ENCODE results near the gene MMP15.
"Not testable (repeated sequence)": the region's sequence is repeated elsewhere in the genome, so short reads cannot be mapped to it uniquely, and the experiment has no call there.

MMP15 gene

GRCh38 chr16:58051821-58052603, 26.5 kb downstream of the MMP15 start:
- no peak overlapping the region for H3K4me3 Mint-ChIP-seq

DNA sequence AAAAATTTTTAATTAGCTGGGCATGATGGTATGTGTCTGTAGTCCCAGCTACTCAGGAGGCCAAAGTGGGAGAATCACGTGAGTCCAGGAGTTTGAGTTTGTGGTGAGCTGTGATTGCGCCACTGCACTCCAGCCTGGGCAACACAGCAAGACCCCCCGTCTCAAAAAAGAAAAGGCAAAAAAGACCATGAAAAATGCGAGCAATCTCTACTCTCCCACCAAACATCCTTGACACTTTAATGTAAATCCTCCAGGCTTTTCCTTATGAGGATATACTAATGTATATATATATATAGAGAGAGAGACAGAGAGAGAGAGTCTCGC, 28.1 kb downstream of the MMP15 start:
- Mint-ChIP-seq H3K27ac (no peak overlapping the region), H3K4me1 (no peaks in the 10 kb centered on the region), H3K36me3 (no peaks in the 10 kb centered on the region), H3K4me3 (no peak overlapping the region), H3K27me3 (peaks cover 7 to 17% of the 10 kb centered on the region in 2 donors), H3K9me3 (peaks cover 0 to 3% of the 10 kb centered on the region in 2 donors)
- DNase-seq, result no peak
- no peak for ATAC-seq (replicated peaks)

More at GRCh38 chr16:58051821-58052603, 26.5 kb downstream of the MMP15 start:
- ATAC-seq (replicated peaks), result no peak
- peaks cover 0 to 3% of the 10 kb centered on the region in 2 donors for H3K9me3 Mint-ChIP-seq
- H3K27ac Mint-ChIP-seq, result no peak overlapping the region
- no peaks in the 10 kb centered on the region for H3K4me1 Mint-ChIP-seq
- DNase-seq, result no peak
- peaks cover 7 to 12% of the 10 kb centered on the region in 2 donors for H3K27me3 Mint-ChIP-seq
- no peaks in the 10 kb centered on the region for H3K36me3 Mint-ChIP-seq

DNA sequence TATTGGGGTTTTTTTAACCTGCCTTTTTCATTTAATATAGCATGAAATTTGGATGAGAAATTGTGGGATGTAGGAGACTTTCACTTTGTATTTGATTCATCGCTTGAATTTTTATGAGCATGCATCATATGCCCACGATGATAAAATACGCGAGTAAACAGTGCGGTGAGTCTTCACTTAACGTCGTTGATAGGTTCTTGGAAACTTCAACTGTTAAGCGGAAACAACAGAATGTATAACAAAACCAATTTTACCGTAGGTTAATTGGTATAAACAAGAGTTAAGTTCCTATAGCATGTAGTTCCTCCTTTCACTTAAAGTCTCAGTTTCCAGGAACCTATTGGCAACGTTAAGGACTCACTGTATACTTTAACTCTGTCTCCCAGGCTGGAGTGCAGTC, 28.7 kb downstream of the MMP15 start:
- Mint-ChIP-seq H3K36me3 (no peaks in the 10 kb centered on the region), H3K27ac (no peak overlapping the region), H3K4me1 (no peaks in the 10 kb centered on the region), H3K27me3 (peaks cover 7 to 15% of the 10 kb centered on the region in 2 donors), H3K9me3 (peaks cover 0 to 3% of the 10 kb centered on the region in 2 donors), H3K4me3 (no peak overlapping the region)
- ATAC-seq (replicated peaks) (no peak), DNase-seq (no peak)

DNA sequence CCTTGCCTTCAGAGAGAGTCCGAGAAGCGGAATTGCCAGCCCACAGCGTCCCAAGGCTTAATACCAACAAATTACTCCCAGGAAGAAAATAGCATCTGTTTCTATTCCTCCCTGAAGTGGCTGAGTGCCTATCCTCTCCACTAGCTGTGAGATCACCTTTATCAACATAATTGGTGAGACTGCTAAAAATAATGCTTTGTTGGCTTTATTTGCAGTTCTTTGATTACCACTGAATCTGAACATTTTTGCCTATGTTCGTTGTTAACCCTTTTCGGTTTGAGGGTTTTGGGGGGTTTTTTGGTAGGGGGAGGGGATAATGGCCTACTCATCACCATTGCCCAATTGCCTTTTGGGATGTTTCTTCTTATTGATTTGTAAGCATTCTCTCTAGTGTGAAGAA, 31.0 kb downstream of the MMP15 start:
- Mint-ChIP-seq H3K9me3 (no peaks in the 10 kb centered on the region), H3K4me1 (no peaks in the 10 kb centered on the region)
- no peak for ATAC-seq (replicated peaks)

DNA sequence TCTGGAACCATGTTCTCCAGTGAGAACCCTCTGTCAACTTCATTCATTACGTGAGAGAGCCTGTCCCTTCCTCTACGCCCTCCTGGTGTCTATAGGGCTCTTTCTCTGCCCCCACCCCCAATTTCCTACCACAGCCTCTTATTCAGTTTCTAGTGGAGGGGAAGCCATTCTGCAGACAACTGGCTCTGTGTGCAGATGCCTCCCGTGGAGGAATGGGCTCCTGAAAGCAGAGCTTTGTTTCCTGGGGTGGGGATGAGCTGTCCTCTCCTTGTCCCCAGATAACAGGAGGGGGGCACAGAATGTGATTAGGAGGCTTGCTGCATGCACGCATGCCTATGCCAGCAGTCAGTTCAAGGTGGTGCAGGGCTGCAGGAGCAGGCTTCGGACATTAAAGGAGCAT, 31.6 kb downstream of the MMP15 start:
- no peak for DNase-seq
- no peaks in the 10 kb centered on the region for H3K36me3 Mint-ChIP-seq
- no peak overlapping the region for H3K4me3 Mint-ChIP-seq
- H3K9me3 Mint-ChIP-seq, result no peaks in the 10 kb centered on the region
- ATAC-seq (replicated peaks), result no peak
- H3K27ac Mint-ChIP-seq, result no peak overlapping the region
- H3K4me1 Mint-ChIP-seq, result no peaks in the 10 kb centered on the region
- peaks cover 4 to 5% of the 10 kb centered on the region in 2 donors for H3K27me3 Mint-ChIP-seq

More for the DNA sequence above, 31.0 kb downstream of the MMP15 start:
- H3K27me3 Mint-ChIP-seq, result peaks cover 4 to 5% of the 10 kb centered on the region in 2 donors
- no peak for DNase-seq
- H3K36me3 Mint-ChIP-seq, result no peaks in the 10 kb centered on the region
- no peak overlapping the region for H3K27ac Mint-ChIP-seq
- H3K4me3 Mint-ChIP-seq, result no peak overlapping the region

- H3K36me3 Mint-ChIP-seq, result no peaks in the 10 kb centered on the region
- H3K4me1 Mint-ChIP-seq, result no peaks in the 10 kb centered on the region
- H3K27me3 Mint-ChIP-seq, result peaks cover 4 to 5% of the 10 kb centered on the region in 2 donors
- DNase-seq, result no peak
- H3K27ac Mint-ChIP-seq, result no peak overlapping the region
- no peaks in the 10 kb centered on the region for H3K9me3 Mint-ChIP-seq
- H3K4me3 Mint-ChIP-seq, result no peak overlapping the region
- ATAC-seq (replicated peaks), result no peak
These were observed 32.2 kb downstream of the MMP15 start for GRCh38 chr16:58057784-58058183.

- peaks cover under 1 to 4% of the 10 kb centered on the region in 2 donors for H3K27me3 Mint-ChIP-seq
- no peak for ATAC-seq (replicated peaks)
- H3K4me1 Mint-ChIP-seq, result no peaks in the 10 kb centered on the region
- DNase-seq, result no peak
- no peak overlapping the region for H3K27ac Mint-ChIP-seq
- no peaks in the 10 kb centered on the region for H3K36me3 Mint-ChIP-seq
- H3K4me3 Mint-ChIP-seq, result no peak overlapping the region
- H3K9me3 Mint-ChIP-seq, result no peaks in the 10 kb centered on the region
These were observed 37.3 kb downstream of the MMP15 start for GRCh38 chr16:58062821-58063220.

DNA sequence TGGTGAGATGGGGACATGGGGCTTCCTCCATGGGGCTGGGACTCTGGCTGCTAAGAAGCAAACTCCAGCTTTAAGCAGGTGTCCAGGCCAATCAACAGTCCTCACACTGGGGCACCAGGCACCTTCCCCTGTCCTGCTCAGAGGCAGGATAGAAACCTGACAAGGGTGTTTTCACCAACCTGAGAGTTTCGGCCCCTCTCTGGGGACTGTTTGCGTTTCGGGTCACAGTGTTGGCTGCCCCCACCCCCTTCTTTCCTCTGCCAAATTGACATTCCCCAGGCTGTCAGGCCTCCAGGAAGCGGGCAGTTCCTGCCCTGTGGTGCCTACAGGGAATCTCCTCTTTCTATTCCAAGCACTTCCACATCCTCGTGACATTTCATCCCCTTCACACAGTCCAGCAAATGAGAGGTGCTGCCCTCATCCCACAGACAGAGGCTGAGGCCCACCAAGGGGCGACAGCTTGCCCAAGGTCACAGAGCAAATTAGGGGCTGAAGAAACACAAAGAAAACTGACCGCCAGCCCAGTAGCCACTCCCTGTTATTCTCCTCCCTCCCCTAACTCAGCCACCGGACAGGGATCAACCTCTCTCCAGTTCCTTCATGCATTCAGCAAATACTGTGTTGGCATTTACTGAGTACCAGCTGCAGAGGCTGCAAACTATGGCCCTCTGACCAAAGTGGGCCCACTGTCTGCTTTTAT, 38.0 kb downstream of the MMP15 start:
- H3K36me3 Mint-ChIP-seq, result peaks cover 0 to under 1% of the 10 kb centered on the region in 2 donors
- ATAC-seq (replicated peaks), result no peak
- peaks cover 0 to 4% of the 10 kb centered on the region in 2 donors for H3K27me3 Mint-ChIP-seq
- DNase-seq, result no peak
- no peaks in the 10 kb centered on the region for H3K9me3 Mint-ChIP-seq
- H3K4me1 Mint-ChIP-seq, result no peaks in the 10 kb centered on the region
- no peak overlapping the region for H3K4me3 Mint-ChIP-seq
- no peak overlapping the region for H3K27ac Mint-ChIP-seq

DNA sequence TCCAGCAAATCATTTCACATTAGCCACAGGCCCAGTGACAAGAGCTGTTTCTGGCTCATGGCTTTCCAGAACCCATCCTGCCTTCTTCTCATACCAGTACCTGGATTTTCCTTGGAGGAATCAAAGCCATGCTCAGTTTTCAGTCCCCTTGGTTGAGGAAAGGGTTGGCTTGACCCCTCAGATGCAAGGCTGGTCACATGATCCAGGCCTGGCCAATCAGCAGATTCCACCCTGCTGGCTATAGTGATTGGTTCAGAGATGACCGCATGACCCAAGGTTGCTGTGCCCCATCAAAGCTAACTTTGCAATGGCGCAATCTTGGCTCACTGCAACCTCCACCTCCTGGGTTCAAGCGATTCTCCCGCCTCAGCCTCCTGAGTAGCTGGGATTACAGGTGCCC, 45.0 kb downstream of the MMP15 start:
- ATAC-seq (replicated peaks) (no peak), DNase-seq (no peak)
- no peaks in the 10 kb centered on the region for H3K4me1 Mint-ChIP-seq
- H3K36me3 Mint-ChIP-seq, result peaks cover 0 to 2% of the 10 kb centered on the region in 2 donors
- peaks cover 4 to 5% of the 10 kb centered on the region in 2 donors for H3K27me3 Mint-ChIP-seq
- no peak overlapping the region for H3K4me3 Mint-ChIP-seq
- no peak overlapping the region for H3K27ac Mint-ChIP-seq
- peaks cover 0 to 4% of the 10 kb centered on the region in 2 donors for H3K9me3 Mint-ChIP-seq

GRCh38 chr16:58072134-58072533, 46.6 kb downstream of the MMP15 start:
- not testable (repeated sequence) for H3K9me3 Mint-ChIP-seq; H3K4me3 Mint-ChIP-seq; H3K27me3 Mint-ChIP-seq; H3K36me3 Mint-ChIP-seq; ATAC-seq (replicated peaks); DNase-seq; H3K4me1 Mint-ChIP-seq; H3K27ac Mint-ChIP-seq

DNA sequence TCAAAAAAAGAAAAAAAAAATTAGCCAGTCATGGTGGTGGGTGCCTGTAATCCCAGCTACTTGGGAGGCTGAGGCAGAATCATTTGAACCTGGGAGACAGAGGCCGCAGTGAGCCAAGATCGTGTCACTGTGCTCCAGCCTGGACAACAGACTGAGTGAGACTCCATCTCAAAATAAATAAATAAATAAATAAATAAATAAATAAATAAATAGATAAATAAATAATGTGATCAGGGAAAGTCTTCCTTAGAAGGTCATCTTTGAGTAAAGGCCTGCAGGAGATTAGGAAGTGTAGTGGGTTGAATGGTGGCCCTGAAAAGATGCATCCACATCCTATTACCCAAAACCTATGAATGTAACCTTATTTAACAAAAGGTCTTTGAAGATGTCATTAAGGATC, 47.5 kb downstream of the MMP15 start:
- not testable (repeated sequence) for H3K27ac Mint-ChIP-seq; ATAC-seq (replicated peaks); H3K36me3 Mint-ChIP-seq; DNase-seq; H3K9me3 Mint-ChIP-seq; H3K4me1 Mint-ChIP-seq; H3K4me3 Mint-ChIP-seq
- H3K27me3 Mint-ChIP-seq, result peaks cover 5 to 13% of the 10 kb centered on the region in 2 donors

GRCh38 chr16:58074657-58075056, 49.1 kb downstream of the MMP15 start:
- no peak overlapping the region for H3K27ac Mint-ChIP-seq

DNA sequence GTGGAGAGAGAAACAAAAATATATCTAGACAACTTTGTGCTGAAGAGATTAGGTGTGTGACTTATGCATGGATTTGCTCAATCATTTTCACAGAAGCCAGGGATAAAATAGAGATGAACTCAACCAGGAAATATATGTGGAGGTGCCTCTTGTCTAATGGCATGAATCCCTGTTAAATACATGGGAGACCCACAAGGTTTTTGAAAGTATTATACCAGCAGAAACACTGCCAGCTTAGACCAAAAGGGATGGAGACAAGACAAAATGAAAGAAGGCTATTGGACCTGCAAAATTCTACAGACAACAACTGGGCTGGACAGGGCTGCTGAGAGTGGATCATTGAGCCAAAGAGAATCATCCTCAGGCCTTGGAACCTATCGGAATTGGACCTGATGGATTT, 51.0 kb downstream of the MMP15 start:
- Mint-ChIP-seq H3K27ac (no peak overlapping the region), H3K4me1 (no peaks in the 10 kb centered on the region), H3K9me3 (peaks cover 8 to 10% of the 10 kb centered on the region in 2 donors), H3K36me3 (peaks cover 1 to 7% of the 10 kb centered on the region in 2 donors), H3K4me3 (no peak overlapping the region), H3K27me3 (peaks cover 5 to 13% of the 10 kb centered on the region in 2 donors)
- DNase-seq (no peak), ATAC-seq (replicated peaks) (no peak)

More at GRCh38 chr16:58074657-58075056, 49.1 kb downstream of the MMP15 start:
- H3K9me3 Mint-ChIP-seq, result peaks cover 8 to 10% of the 10 kb centered on the region in 2 donors
- no peaks in the 10 kb centered on the region for H3K4me1 Mint-ChIP-seq
- DNase-seq (no peak), ATAC-seq (replicated peaks) (no peak)
- no peak overlapping the region for H3K4me3 Mint-ChIP-seq
- H3K27me3 Mint-ChIP-seq, result peaks cover 5 to 13% of the 10 kb centered on the region in 2 donors
- H3K36me3 Mint-ChIP-seq, result peaks cover 1 to 7% of the 10 kb centered on the region in 2 donors

DNA sequence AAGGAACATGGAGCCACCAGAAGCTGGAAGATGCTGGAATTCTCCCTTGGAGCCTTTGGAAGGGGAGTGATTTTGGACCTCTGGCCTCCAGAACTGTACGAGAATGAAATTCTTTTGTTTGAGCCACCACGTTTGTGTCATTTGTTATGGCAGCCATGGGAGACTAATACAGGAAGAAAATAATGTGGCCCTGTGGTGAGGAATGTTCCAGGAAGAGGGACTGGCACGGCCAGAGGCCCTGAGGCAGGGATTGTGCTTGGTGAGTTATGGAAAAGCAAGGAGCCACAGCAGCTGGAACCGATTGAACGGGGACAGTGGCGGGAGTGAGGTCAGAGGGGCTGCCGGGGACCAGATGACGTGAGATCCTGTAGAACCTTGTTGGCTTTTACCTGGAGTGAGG, 52.2 kb downstream of the MMP15 start:
- Mint-ChIP-seq H3K4me3 (no peak overlapping the region), H3K27me3 (peaks cover 5 to 17% of the 10 kb centered on the region in 2 donors), H3K27ac (no peak overlapping the region), H3K36me3 (peaks cover 1 to 7% of the 10 kb centered on the region in 2 donors), H3K9me3 (peaks cover 8% of the 10 kb centered on the region in 2 donors), H3K4me1 (no peaks in the 10 kb centered on the region)
- DNase-seq (no peak), ATAC-seq (replicated peaks) (no peak)

DNA sequence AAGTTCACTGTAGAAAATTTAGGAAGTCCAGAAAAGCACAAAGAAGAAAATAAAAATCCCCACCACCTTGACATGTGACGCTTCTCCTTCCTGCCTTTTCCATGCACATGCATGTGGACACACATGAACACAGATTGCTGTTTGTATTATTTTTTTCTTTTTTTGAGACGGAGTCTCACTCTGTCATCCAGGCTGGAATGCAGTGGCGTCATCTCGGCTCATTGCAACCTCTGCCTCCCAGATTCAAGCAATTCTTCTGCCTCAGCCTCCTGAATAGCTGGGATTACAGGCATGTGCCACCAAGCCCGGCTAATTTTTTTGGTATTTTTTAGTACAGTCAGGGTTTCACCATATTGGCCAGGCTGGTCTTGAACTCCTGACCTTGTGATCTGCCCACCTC, 55.1 kb downstream of the MMP15 start:
- not testable (repeated sequence) for H3K4me3 Mint-ChIP-seq; H3K4me1 Mint-ChIP-seq; DNase-seq; ATAC-seq (replicated peaks); H3K27ac Mint-ChIP-seq; H3K36me3 Mint-ChIP-seq; H3K9me3 Mint-ChIP-seq
- H3K27me3 Mint-ChIP-seq, result peaks cover 8 to 12% of the 10 kb centered on the region in 2 donors

Measured in stimulated activated naive B cell treated with anti-CD40 and anti-IgM and Interleukin-4, amounts not matched to agents 10 μg/mL and 1 μg/mL and 100 μg/mL, for 72 hours (primary cell).